Uterus (tissue), 4 donors: Measurements from ENCODE around the gene RGS9. TPM values are rescaled to one million over a fixed set of nuclear protein-coding genes. Genes with fewer than 3 reads are reported as not detected.
"Not testable (repeated sequence)": the region's sequence is repeated elsewhere in the genome, so short reads cannot be mapped to it uniquely, and the experiment has no call there.

ENCODE experiments used
- DNase-seq, 2 donors: peaks; one replicate each; pipeline ENCODE4 v3.0.0-alpha.2; 2019 to 2020
- H3K27ac ChIP-seq, 2 donors: fragments of 200-600 bp; sonication (generic); 1 replicate in 1 of 2; 2 replicates in 1 of 2; pipeline ENCODE4 v1.5.1; 2016 to 2018
- H3K27me3 ChIP-seq, 2 donors: fragments of 200-600 bp; sonication (generic); one replicate each; pipeline ENCODE4 v1.5.1; 2018 to 2019; ENCODE audit warnings: control low read depth in 1 of 2
- H3K36me3 ChIP-seq, 2 donors: fragments of 200-600 bp; sonication (generic); one replicate each; pipeline ENCODE4 v1.5.1; 2019; ENCODE audit warnings: control low read depth in 1 of 2
- H3K4me1 ChIP-seq, 2 donors: fragments of 200-600 bp; sonication (generic); one replicate each; pipeline ENCODE4 v1.5.1; 2018 to 2019; ENCODE audit warnings: control low read depth in 1 of 2
- H3K4me3 ChIP-seq, 2 donors: fragments of 200-600 bp; sonication (generic); 1 replicate in 1 of 2; 2 replicates in 1 of 2; pipeline ENCODE4 v1.5.1; 2018 to 2019; ENCODE audit warnings: mild to moderate bottlenecking in 1 of 2
- H3K9me3 ChIP-seq, 2 donors: fragments of 200-600 bp; sonication (generic); one replicate each; pipeline ENCODE4 v1.5.1; 2019; ENCODE audit warnings: control low read depth in 1 of 2
- POLR2A ChIP-seq, 2 donors: fragments of 450-650 bp; IDR thresholded peaks; one replicate each; pipeline ENCODE4 v1.6.1; 2016; ENCODE audit warnings: antibody characterized with exemption in 2 of 2, mild to moderate bottlenecking in 1 of 2, moderate library complexity in 1 of 2
- intact Hi-C: fragments of 100-400 bp; cut with DNase I; formaldehyde crosslinking; loops from one replicate; pipeline ENCODE4 v1.15.1; 2023; ENCODE audit warnings: low total_unique reads
- total RNA-seq, 4 donors: library from RNA; depleted of rRNA in 3 of 4; stranded (reverse); fragments of >200 nt in 3 of 4; gene quantifications; one replicate each; pipeline versions ENCODE4 v1.1.0 to v1.2.4, GENCODE V29; 2014 to 2023
- TF ChIP-seq, protein P1 (sequence below), 4 experiments: fragments of 200-600 bp in 2 of 4; fragments of 450-650 bp in 2 of 4; sonication (generic) in 2 of 4; IDR thresholded peaks; one replicate each; pipeline ENCODE4 v1.5.1; 2016 to 2019; ENCODE audit warnings: antibody characterized with exemption in 4 of 4, mild to moderate bottlenecking in 2 of 4, moderate library complexity in 1 of 4
- donor health status: DM: yes; HTN: yes; CAD: no.

Gene RGS9
- total RNA-seq, 4 donors from 2014 or later: 3.5 to 19.1 (median 6.9) TPM

DNA sequence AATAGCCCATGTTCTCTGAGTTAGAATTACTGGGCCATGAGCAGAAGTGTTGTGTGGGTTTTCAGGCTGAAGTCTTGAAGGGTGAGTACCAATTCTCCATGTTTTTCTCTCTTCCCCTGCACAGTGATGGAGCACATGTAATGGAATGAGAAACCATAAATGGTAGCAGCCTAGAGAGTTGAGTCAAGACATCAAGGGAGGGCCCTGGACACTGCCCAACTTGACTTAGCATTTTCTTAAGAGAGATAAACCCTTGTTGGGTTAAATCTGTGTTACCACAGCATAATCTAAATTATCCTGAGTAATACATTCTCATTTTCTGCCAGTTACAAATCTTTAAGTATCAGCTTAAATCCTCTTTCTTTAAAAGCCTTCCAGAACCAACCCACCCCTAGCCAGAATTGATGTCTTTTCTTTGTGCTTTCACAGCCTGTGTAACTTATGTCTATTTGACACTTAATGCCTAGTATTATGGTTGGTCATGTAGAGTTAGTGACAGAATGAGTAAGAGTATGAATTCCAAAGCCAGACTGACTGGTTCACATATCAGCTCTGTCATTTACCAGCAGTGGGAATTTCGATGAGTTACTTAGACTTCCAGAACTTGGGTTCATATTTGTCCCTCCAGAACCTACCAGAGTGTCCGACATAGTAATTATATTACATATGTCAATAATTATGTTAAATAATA is 27.0 kb upstream of the RGS9 start:
- Histone ChIP-seq H3K4me1 (peaks cover 0 to 4% of the 10 kb centered on the region in 2 donors), H3K27me3 (no peaks in the 10 kb centered on the region), H3K27ac (no peak overlapping the region), H3K4me3 (no peak overlapping the region), H3K9me3 (no peaks in the 10 kb centered on the region), H3K36me3 (no peaks in the 10 kb centered on the region)
- intact Hi-C loops: no loop called here
- no peak for DNase-seq
- TF ChIP-seq POLR2A (IDR thresholded peaks at IDR 0.05): no peak
- TF ChIP-seq, protein P1, sequence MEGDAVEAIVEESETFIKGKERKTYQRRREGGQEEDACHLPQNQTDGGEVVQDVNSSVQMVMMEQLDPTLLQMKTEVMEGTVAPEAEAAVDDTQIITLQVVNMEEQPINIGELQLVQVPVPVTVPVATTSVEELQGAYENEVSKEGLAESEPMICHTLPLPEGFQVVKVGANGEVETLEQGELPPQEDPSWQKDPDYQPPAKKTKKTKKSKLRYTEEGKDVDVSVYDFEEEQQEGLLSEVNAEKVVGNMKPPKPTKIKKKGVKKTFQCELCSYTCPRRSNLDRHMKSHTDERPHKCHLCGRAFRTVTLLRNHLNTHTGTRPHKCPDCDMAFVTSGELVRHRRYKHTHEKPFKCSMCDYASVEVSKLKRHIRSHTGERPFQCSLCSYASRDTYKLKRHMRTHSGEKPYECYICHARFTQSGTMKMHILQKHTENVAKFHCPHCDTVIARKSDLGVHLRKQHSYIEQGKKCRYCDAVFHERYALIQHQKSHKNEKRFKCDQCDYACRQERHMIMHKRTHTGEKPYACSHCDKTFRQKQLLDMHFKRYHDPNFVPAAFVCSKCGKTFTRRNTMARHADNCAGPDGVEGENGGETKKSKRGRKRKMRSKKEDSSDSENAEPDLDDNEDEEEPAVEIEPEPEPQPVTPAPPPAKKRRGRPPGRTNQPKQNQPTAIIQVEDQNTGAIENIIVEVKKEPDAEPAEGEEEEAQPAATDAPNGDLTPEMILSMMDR (IDR thresholded peaks at IDR 0.05): no peak

DNA sequence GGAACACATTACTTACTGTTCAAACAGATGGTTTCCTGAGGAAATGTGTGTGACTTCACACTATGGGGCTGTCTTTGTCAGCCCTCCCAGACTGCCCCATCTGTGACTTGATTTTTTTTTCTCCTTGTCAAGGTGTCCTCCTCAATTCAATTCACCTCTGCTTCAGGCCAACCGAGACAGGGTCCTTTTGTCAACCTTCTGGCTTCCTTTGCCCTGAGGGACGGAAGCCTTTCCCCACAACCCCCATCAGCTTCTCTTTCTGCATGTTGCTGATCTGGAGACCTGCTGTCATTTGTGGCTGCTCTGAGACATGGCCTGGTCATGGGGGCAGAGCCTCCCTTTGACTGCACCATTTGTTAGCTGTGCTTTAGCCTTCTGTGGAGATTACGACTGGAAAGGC is 21.3 kb upstream of the RGS9 start:
- Histone ChIP-seq H3K4me1 (no peaks in the 10 kb centered on the region), H3K36me3 (no peaks in the 10 kb centered on the region), H3K4me3 (no peak overlapping the region), H3K27ac (no peak overlapping the region), H3K9me3 (no peaks in the 10 kb centered on the region), H3K27me3 (no peaks in the 10 kb centered on the region)
- TF ChIP-seq, protein P1 (IDR thresholded peaks at IDR 0.05): no peak
- no peak for TF ChIP-seq POLR2A (IDR thresholded peaks at IDR 0.05)
- no peak for DNase-seq
- intact Hi-C loops: no loop called here

DNA sequence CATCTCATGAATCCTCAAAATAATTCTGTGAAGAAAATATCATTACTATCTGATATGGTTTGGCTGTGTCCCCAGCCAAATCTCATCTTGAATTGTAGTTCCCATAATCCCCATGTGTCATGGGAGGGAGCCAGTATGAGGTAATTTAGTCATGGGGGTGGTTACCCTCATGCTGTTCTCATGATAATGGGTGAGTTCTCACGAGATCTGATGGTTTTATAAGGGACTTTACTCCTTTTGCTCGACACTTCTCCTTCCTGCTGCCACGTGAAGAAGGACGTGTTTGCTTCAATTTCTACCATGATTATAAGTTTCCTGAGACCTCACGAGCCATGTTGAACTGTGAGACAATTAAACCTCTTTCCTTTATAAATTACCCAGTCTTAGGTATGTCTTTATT is 20.7 kb upstream of the RGS9 start:
- not testable (repeated sequence) for H3K9me3 ChIP-seq, H3K4me1 ChIP-seq, DNase-seq

DNA sequence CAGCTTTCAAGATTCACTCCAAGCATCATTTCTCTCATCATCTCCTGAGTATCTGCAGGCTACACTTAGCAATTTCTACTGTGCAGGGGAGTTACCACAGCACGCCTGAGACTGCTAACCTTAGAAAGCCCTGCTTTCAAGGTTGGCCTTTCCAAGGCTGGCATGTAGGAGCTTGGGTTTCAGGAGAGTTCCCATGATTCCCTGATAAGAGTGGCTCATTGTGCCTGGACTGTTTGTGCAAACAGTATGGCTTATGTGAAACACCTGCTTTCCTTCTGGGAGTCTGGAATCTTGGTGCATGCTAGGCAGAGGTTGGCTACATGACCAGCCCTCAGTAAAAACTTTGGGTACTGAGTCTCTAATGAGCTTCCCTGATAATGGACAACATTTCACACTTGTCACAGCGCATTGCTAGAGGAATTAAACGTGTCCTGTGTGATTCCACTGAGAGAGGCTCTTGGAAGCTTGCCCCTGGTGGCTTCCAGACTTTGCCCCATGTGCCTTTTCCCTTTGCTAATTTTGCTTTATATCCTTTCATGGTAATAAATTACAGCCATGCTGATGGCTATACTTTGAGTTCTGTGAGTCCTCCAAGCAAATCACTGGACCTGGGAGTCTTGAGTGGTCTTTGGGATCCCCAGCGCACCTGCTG is 19.7 kb upstream of the RGS9 start:
- no peak for TF ChIP-seq POLR2A (IDR thresholded peaks at IDR 0.05)
- TF ChIP-seq, protein P1 (IDR thresholded peaks at IDR 0.05): no peak
- no peaks in the 10 kb centered on the region for H3K4me1 ChIP-seq
- H3K27ac ChIP-seq: no peak overlapping the region
- no peaks in the 10 kb centered on the region for H3K27me3 ChIP-seq
- DNase-seq: no peak
- no peaks in the 10 kb centered on the region for H3K9me3 ChIP-seq
- H3K4me3 ChIP-seq: no peak overlapping the region
- no peaks in the 10 kb centered on the region for H3K36me3 ChIP-seq
- intact Hi-C loops: no loop called here

More for the DNA sequence above, 20.7 kb upstream of the RGS9 start:
- H3K36me3 ChIP-seq, H3K4me3 ChIP-seq, H3K27ac ChIP-seq, H3K27me3 ChIP-seq, intact Hi-C loops: not testable (repeated sequence)

DNA sequence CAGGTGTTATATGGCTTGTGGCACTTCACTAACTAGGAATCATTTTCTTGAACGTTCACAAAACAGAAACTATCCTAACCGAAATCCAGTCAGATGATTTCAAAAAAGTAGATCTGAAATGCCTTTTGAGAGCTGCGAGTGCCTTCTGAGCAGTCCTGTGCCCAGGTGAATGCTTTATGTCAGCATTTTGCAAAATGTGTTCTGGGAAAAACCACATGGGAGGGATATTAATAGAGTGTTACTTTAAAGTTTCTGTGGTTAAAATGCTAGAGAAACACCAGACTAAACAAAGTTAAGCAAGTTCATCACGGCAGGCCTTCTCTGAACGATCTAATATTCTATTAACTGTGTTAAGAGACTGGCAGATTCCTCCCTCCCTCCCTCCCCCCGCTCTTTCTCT is 15.8 kb upstream of the RGS9 start:
- no peaks in the 10 kb centered on the region for H3K36me3 ChIP-seq
- no peak overlapping the region for H3K27ac ChIP-seq
- no peak overlapping the region for H3K4me3 ChIP-seq
- no peaks in the 10 kb centered on the region for H3K27me3 ChIP-seq
- intact Hi-C loops: no loop called here
- peaks cover 0 to 4% of the 10 kb centered on the region in 2 donors for H3K4me1 ChIP-seq
- no peak for DNase-seq
- no peaks in the 10 kb centered on the region for H3K9me3 ChIP-seq
- TF ChIP-seq, protein P1 (IDR thresholded peaks at IDR 0.05): no peak
- TF ChIP-seq POLR2A (IDR thresholded peaks at IDR 0.05): no peak
